Activated CD4-positive, alpha-beta T cell treated with anti-CD3 and anti-CD28 coated beads, Interleukin-2, amount 50 U/mL, for 16 hours (primary cell): ENCODE results near the gene SLC31A1.
"Not testable (repeated sequence)": the region's sequence is repeated elsewhere in the genome, so short reads cannot be mapped to it uniquely, and the experiment has no call there.

ENCODE experiments used
- DNase-seq: peaks from one replicate; pipeline ENCODE4 v3.0.0-alpha.2; 2020

Gene SLC31A1

GRCh38 chr9:113267911-113268566, 46.7 kb downstream of the SLC31A1 start:
- no peak for DNase-seq

- DNase-seq: no peak
Observed at GRCh38 chr9:113269355-113269754, 48.0 kb downstream of the SLC31A1 start.

- no peak for DNase-seq
Observed at GRCh38 chr9:113269871-113270270, 48.5 kb downstream of the SLC31A1 start.

GRCh38 chr9:113274474-113275156, 53.3 kb downstream of the SLC31A1 start:
- peak; percentile 70 for DNase-seq

GRCh38 chr9:113275157-113276131, 54.1 kb downstream of the SLC31A1 start, which contains the start of the genes CDC26 and PRPF4:
Gene CDC26, minus strand, starts transcription at chr9:113275572. Its CDS starts 3,065 bp downstream, at chr9:113272507.
Gene PRPF4, plus strand, starts transcription at chr9:113275658. Its CDS starts 86 bp downstream, at chr9:113275744.
- DNase-seq: peak; percentile 97

GRCh38 chr9:113278840-113279239, 57.5 kb downstream of the SLC31A1 start:
- DNase-seq: no peak

GRCh38 chr9:113281356-113281755, 60.0 kb downstream of the SLC31A1 start:
- DNase-seq: no peak

- DNase-seq: no peak
Observed at GRCh38 chr9:113289091-113289490, 67.7 kb downstream of the SLC31A1 start.

GRCh38 chr9:113290052-113290607, 68.8 kb downstream of the SLC31A1 start:
- no peak for DNase-seq

- DNase-seq: peak; percentile 21
Observed at GRCh38 chr9:113293285-113293878, 72.0 kb downstream of the SLC31A1 start.

- not testable (repeated sequence) for DNase-seq
Observed at GRCh38 chr9:113296247-113296646, 74.9 kb downstream of the SLC31A1 start.

- DNase-seq: no peak
Observed at GRCh38 chr9:113296796-113297558, 75.6 kb downstream of the SLC31A1 start.

- no peak for DNase-seq
Observed at GRCh38 chr9:113298311-113298710, 77.0 kb downstream of the SLC31A1 start.

GRCh38 chr9:113298924-113299770, 77.8 kb downstream of the SLC31A1 start:
- no peak for DNase-seq

GRCh38 chr9:113299800-113300292, 78.5 kb downstream of the SLC31A1 start:
- no peak for DNase-seq

- no peak for DNase-seq
Observed at GRCh38 chr9:113301548-113301947, 80.2 kb downstream of the SLC31A1 start.

GRCh38 chr9:113302792-113303418, 81.6 kb downstream of the SLC31A1 start, which contains the start of gene RNF183:
Gene RNF183, minus strand, starts transcription at chr9:113303376. Its CDS starts 5,192 bp downstream, at chr9:113298184.
- no peak for DNase-seq

- DNase-seq: no peak
Observed at GRCh38 chr9:113306566-113306965, 85.2 kb downstream of the SLC31A1 start.

GRCh38 chr9:113307396-113307975, 86.1 kb downstream of the SLC31A1 start:
- DNase-seq: no peak
